Stimulated activated CD4-positive, alpha-beta T cell treated with anti-CD3 and anti-CD28 coated beads, Interleukin-4, amount 100 ng/mL, for 48 hours (primary cell): Measurements from ENCODE around the gene IRF2.
"Not testable (repeated sequence)": the region's sequence is repeated elsewhere in the genome, so short reads cannot be mapped to it uniquely, and the experiment has no call there.

ENCODE experiments used
- DNase-seq, 2 donors: peaks; one replicate each; pipeline ENCODE4 v3.0.0-alpha.2; 2020; ENCODE audit warnings: low read depth in 2 of 2

The IRF2 gene

GRCh38 chr4:184389978-184390900 lies 84.1 kb downstream of the IRF2 start:
- DNase-seq: no peak

- DNase-seq: no peak
Observed at GRCh38 chr4:184388106-184388505, 86.2 kb downstream of the IRF2 start.

GRCh38 chr4:184387351-184387750 lies 87.0 kb downstream of the IRF2 start:
- no peak for DNase-seq

GRCh38 chr4:184386271-184386781 lies 88.0 kb downstream of the IRF2 start:
- DNase-seq: no peak

- DNase-seq: no peak
Observed at GRCh38 chr4:184385705-184386141, 88.6 kb downstream of the IRF2 start.

- DNase-seq: no peak
Observed at GRCh38 chr4:184384810-184385557, 89.4 kb downstream of the IRF2 start.

- DNase-seq: no peak
Observed at GRCh38 chr4:184384056-184384809, 90.1 kb downstream of the IRF2 start.

GRCh38 chr4:184383497-184384055 lies 90.8 kb downstream of the IRF2 start:
- DNase-seq: no peak

GRCh38 chr4:184382189-184382846 lies 92.0 kb downstream of the IRF2 start:
- no peak for DNase-seq

- no peak for DNase-seq
Observed at GRCh38 chr4:184380707-184381106, 93.6 kb downstream of the IRF2 start.

- DNase-seq: not testable (repeated sequence)
Observed at GRCh38 chr4:184380214-184380613, 94.1 kb downstream of the IRF2 start.

GRCh38 chr4:184376923-184377322 lies 97.4 kb downstream of the IRF2 start:
- no peak for DNase-seq

- no peak for DNase-seq
Observed at GRCh38 chr4:184376126-184376838, 98.1 kb downstream of the IRF2 start.

- DNase-seq: not testable (repeated sequence)
Observed at GRCh38 chr4:184375623-184376022, 98.7 kb downstream of the IRF2 start.

- DNase-seq: no peak
Observed at GRCh38 chr4:184375027-184375426, 99.3 kb downstream of the IRF2 start.

- DNase-seq: no peak
Observed at GRCh38 chr4:184373886-184374405, 100.4 kb downstream of the IRF2 start.

GRCh38 chr4:184371390-184371787 lies 103.0 kb downstream of the IRF2 start:
- DNase-seq: no peak

- DNase-seq: no peak
Observed at GRCh38 chr4:184370711-184371389, 103.5 kb downstream of the IRF2 start.

- DNase-seq: no peak
Observed at GRCh38 chr4:184369871-184370270, 104.5 kb downstream of the IRF2 start.
